HepG2 (cell line): ENCODE results near the gene TEX26. TPM values are rescaled to one million over a fixed set of nuclear protein-coding genes. Genes with fewer than 3 reads are reported as not detected.

Experiments
- ATAC-seq: fragments of 200-7000 bp; cut with Tn5 transposase; 3 replicates; pipeline ENCODE4 v1.9.1; 2020; ENCODE audit warnings: mild to moderate bottlenecking, moderate library complexity
- BruUV-seq: library from RNA; stranded (reverse); fragments of 400-500 nt; replicated peaks from 2 replicates; lab custom pipeline; 2021; lab: Mats Ljungman, UMichigan
- CTCF ChIA-PET: fragments of 300-600 bp; formaldehyde crosslinking; extraction: SDS; loops from one replicate; lab custom pipeline; 2021; ENCODE audit warnings: low total read pairs, inconsistent platforms, low intra/inter-chr PET ratio; lab: Yijun Ruan, JAX
- POLR2A ChIA-PET: fragments of 350-600 bp; sonication (Branson Sonifier 250); formaldehyde crosslinking; loops from one replicate; lab custom pipeline; 2020; ENCODE audit warnings: antibody characterized with exemption, inconsistent platforms; lab: Yijun Ruan, JAX
- DNase-seq: peaks from one replicate; pipeline ENCODE4 v3.0.0-alpha.2; 2015; ENCODE audit warnings: low spot score
- FAIRE-seq: peaks from 3 replicates; lab custom pipeline; 2011; peaks lifted over from hg19 to GRCh38; lab: Jason Lieb, UNC
- H2AFZ ChIP-seq: one replicate; pipeline ENCODE4 v1.6.1; 2011; ENCODE audit warnings: low read length, inconsistent platforms
- H3K27ac ChIP-seq: fragments of 300-600 bp; 3 replicates; pipeline ENCODE4 v1.8.0; 2011; ENCODE audit warnings: mixed run types, mild to moderate bottlenecking, mixed read lengths, low read length, inconsistent platforms; ENCODE audit not compliant: insufficient read depth; ENCODE audit errors: extremely low read length
- H3K27me3 ChIP-seq, 2 experiments: fragments of 200-600 bp in 1 of 2; 2 replicates in 1 of 2; 3 replicates in 1 of 2; pipeline versions ENCODE4 v1.6.0 to v1.8.0; 2011; ENCODE audit warnings: low read length in 2 of 2, mild to moderate bottlenecking in 2 of 2, moderate library complexity in 2 of 2, inconsistent platforms in 1 of 2; ENCODE audit not compliant: insufficient read depth in 2 of 2, control insufficient read depth in 1 of 2
- H3K36me3 ChIP-seq, 2 experiments: fragments of 200-600 bp in 1 of 2; replicated peaks in 1 of 2; 2 replicates in 1 of 2; 3 replicates in 1 of 2; pipeline versions ENCODE4 v1.5.1 to v1.8.0; 2011; ENCODE audit warnings: low read length in 2 of 2, inconsistent platforms in 1 of 2; ENCODE audit not compliant: insufficient read depth in 2 of 2, control insufficient read depth in 1 of 2
- H3K4me1 ChIP-seq: 2 replicates; pipeline ENCODE4 v1.5.1; 2012; ENCODE audit warnings: low read length, inconsistent platforms; ENCODE audit not compliant: insufficient read depth
- H3K4me2 ChIP-seq: 2 replicates; pipeline ENCODE4 v1.6.0; 2011; ENCODE audit warnings: low read depth, low read length, inconsistent platforms
- H3K4me3 ChIP-seq, 3 experiments: fragments of 200-600 bp in 1 of 3; sonication (generic), shearing (Covaris generic) in 1 of 3; replicated peaks in 1 of 3; 2 replicates each; pipeline ENCODE4 v1.5.1; 2011 to 2016; ENCODE audit warnings: low read length in 3 of 3, inconsistent platforms in 2 of 3, low read depth in 2 of 3, mild to moderate bottlenecking in 2 of 3, control low read depth in 1 of 3, mixed read lengths in 1 of 3; ENCODE audit not compliant: insufficient read depth in 1 of 3
- H3K79me2 ChIP-seq: one replicate; pipeline ENCODE4 v1.6.1; 2011; ENCODE audit warnings: low read length, inconsistent platforms; ENCODE audit not compliant: insufficient read depth
- H3K9ac ChIP-seq: 2 replicates; pipeline ENCODE4 v1.6.0; 2011; ENCODE audit warnings: mild to moderate bottlenecking, low read depth, low read length, inconsistent platforms; ENCODE audit not compliant: insufficient read depth
- H3K9me3 ChIP-seq: 2 replicates; pipeline ENCODE4 v1.5.1; 2012; ENCODE audit warnings: mild to moderate bottlenecking, low read length
- H4K20me1 ChIP-seq: 2 replicates; pipeline ENCODE4 v1.6.0; 2011; ENCODE audit warnings: inconsistent platforms, mild to moderate bottlenecking, low read length, moderate library complexity; ENCODE audit not compliant: insufficient read depth
- ATF5 ChIP-seq: sonication (generic); formaldehyde crosslinking; IDR thresholded peaks from 2 replicates; pipeline ENCODE4 v1.4.0; 2020; ENCODE audit warnings: mild to moderate bottlenecking, low read depth, missing genetic modification reagents
- ELF1 ChIP-seq: sonication (generic); formaldehyde crosslinking; IDR thresholded peaks from 2 replicates; pipeline ENCODE4 v1.4.0; 2020; ENCODE audit warnings: missing genetic modification reagents
- ELF3 ChIP-seq: IDR thresholded peaks from 2 replicates; pipeline ENCODE4 v1.6.1; 2016; ENCODE audit warnings: missing genetic modification reagents, missing compliant biosample characterization
- HMGA1 ChIP-seq: sonication (generic); formaldehyde crosslinking; conservative IDR thresholded peaks from 2 replicates; pipeline ENCODE4 v1.4.0; 2020; ENCODE audit warnings: missing genetic modification reagents
- POLR2AphosphoS2 ChIP-seq: IDR thresholded peaks from 2 replicates; pipeline ENCODE4 v1.6.1; 2011; ENCODE audit warnings: low read depth, low read length, improper control_type of control experiment
- RXRA ChIP-seq: sonication (generic); formaldehyde crosslinking; IDR thresholded peaks from 2 replicates; pipeline ENCODE4 v1.5.1; 2020; ENCODE audit warnings: missing genetic modification reagents
- SCMH1 ChIP-seq: sonication (generic); formaldehyde crosslinking; IDR thresholded peaks from 2 replicates; pipeline ENCODE4 v1.9.0; 2021; ENCODE audit warnings: missing genetic modification reagents, mild to moderate bottlenecking, borderline replicate concordance
- YEATS4 ChIP-seq: sonication (generic); formaldehyde crosslinking; IDR thresholded peaks from 2 replicates; pipeline ENCODE4 v1.4.0; 2020; ENCODE audit warnings: missing genetic modification reagents, borderline replicate concordance
- ZBTB38 ChIP-seq: sonication (generic); formaldehyde crosslinking; IDR thresholded peaks from 2 replicates; pipeline ENCODE4 v1.5.1; 2020; ENCODE audit warnings: mild to moderate bottlenecking, missing genetic modification reagents
- ZKSCAN1 ChIP-seq: fragments of 150-350 bp; IDR thresholded peaks from 2 replicates; pipeline ENCODE4 v1.6.1; 2014; ENCODE audit warnings: low read length
- ZNF326 ChIP-seq: sonication (generic); formaldehyde crosslinking; IDR thresholded peaks from 2 replicates; pipeline ENCODE4 v1.4.0; 2020; ENCODE audit warnings: missing genetic modification reagents, borderline replicate concordance
- ZZZ3 ChIP-seq: sonication (generic); formaldehyde crosslinking; IDR thresholded peaks from 2 replicates; pipeline ENCODE4 v1.4.0; 2020; ENCODE audit warnings: missing genetic modification reagents, mild to moderate bottlenecking, borderline replicate concordance
- WGBS: methylation state at CpG from one replicate; pipeline ENCODE4 v1.1.6; 2017; ENCODE audit warnings: low lambda C conversion rate; 5-methylcytosine and 5-hydroxymethylcytosine counted together
- in situ Hi-C: cut with HindIII; loops from 2 replicates; pipeline ENCODE4 v1.10.0; 2017; ENCODE audit warnings: low pct_unique_long_range_greater_than_20kb; ENCODE audit not compliant: extremely low pct_ligation_motif_present
- intact Hi-C: fragments of 100-400 bp; cut with micrococcal nuclease; formaldehyde crosslinking; loops from one replicate; pipeline ENCODE4 v1.10.0; 2022; ENCODE audit not compliant: unreplicated experiment
- polyA plus RNA-seq, 8 experiments: library from polyadenylated mRNA; depleted of rRNA in 3 of 8; stranded (reverse) in 7 of 8; unstranded in 1 of 8; fragments of >200 nt; fragmentation: Illumina TruSeq in 4 of 8; extraction: Trizol in 4 of 8; gene quantifications; 2 replicates each; pipeline versions ENCODE4 v1.2.1 to v1.2.3, GENCODE V29; 2011 to 2016; ENCODE audit warnings: low read depth in 4 of 8, missing spikeins in 1 of 8, mixed read lengths in 1 of 8; ENCODE audit not compliant: insufficient read depth in 1 of 8
- total RNA-seq, 5 experiments: library from RNA; depleted of rRNA; stranded (reverse); fragments of >200 nt; fragmentation: Illumina TruSeq; extraction: Trizol; gene quantifications; 2 replicates each; pipeline ENCODE4 v1.2.3, GENCODE V29; 2016; ENCODE audit warnings: low read depth in 1 of 5
- TF ChIP-seq, protein P1 (sequence below): sonication (generic); formaldehyde crosslinking; IDR thresholded peaks from 2 replicates; pipeline ENCODE4 v1.8.1; 2023; ENCODE audit warnings: mild to moderate bottlenecking, missing genetic modification reagents
- TF ChIP-seq, protein P2 (sequence below): sonication (generic); formaldehyde crosslinking; IDR thresholded peaks from 2 replicates; pipeline ENCODE4 v1.5.0; 2020; ENCODE audit warnings: mild to moderate bottlenecking, missing genetic modification reagents, moderate library complexity

The TEX26 gene
- total and polyA plus RNA-seq, 2 of the 13 experiments (the other 11 are each of a cell fraction or from before 2014, with no cell fraction given): not detected

DNA sequence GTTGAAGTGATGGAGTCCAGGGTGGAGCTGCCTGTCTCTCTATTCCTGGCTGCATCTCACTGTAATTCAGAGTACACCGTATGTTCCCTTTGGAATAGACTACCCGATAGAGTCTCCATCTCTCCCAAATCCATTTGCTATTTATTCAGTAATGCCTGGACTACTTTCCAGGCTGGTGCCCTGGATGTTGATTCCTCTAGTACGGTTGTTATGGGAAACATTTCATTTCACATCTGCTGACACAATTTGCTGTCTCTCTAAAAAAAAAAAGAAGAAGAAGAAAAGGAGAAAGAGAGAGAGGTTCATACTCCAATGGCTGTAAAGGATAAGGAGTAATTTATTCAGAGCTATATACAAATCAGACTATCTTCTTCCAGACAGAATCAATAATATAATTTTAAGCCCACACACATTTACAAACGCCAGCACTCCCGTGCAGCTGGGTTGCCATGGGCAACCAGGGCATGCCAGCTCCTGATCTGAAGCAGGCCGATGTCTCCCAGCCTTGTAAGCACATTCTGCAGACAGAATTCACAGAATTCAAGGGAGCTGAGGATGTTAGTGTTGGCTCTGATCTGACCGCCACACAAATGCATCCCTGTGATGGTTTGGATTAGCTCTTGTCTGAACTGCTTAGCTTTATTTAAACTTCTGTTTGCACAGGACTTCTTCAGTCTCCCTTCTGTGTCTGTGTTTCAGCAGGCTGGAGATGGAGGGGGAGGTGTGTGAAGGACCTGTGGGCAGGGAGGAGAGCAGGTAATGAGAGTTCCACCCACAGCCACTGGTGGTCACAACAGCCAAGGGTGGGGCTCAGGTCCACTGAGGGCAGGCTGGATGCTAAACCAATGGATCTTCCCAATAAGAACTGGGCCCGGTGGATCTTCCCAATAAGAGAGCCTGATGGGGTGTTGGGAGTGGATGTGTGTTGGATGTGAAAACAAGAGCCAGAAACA is 66.0 kb downstream of the TEX26 start:
- Histone ChIP-seq H2AFZ (no peak overlapping the region), H3K27ac (no peak overlapping the region), H3K4me3 (no peak overlapping the region), H4K20me1 (no peaks in the 10 kb centered on the region), H3K36me3 (no peaks in the 10 kb centered on the region), H3K9me3 (no peaks in the 10 kb centered on the region), H3K4me1 (0 out of 2 replicates have a peak, but pooled peaks cover 7% of the 10 kb centered on the region), H3K9ac (no peak overlapping the region), H3K27me3 (no peaks in the 10 kb centered on the region; a peak in 1 of 5 replicates), H3K4me2 (no peak overlapping the region), H3K79me2 (no peaks in the 10 kb centered on the region)
- ATAC-seq (no peak), FAIRE-seq (no peak), DNase-seq (no peak)
- BruUV-seq: no TSS peak
- 19% methylated on average over 8 of the region's 8 CpGs for WGBS
- TF ChIP-seq ELF1 (no peak), HMGA1 (CRISPR knock-in tag) (no peak), POLR2AphosphoS2 (no peak), ZZZ3 (CRISPR knock-in tag) (no peak), ZKSCAN1 (no peak), ZNF326 (no peak), YEATS4 (CRISPR knock-in tag) (no peak), SCMH1 (no peak), ATF5 (no peak), ZBTB38 (CRISPR knock-in tag) (no peak), RXRA (CRISPR knock-in tag) (no peak), ELF3 (CRISPR knock-in tag) (no peak)
- TF ChIP-seq, protein P1, sequence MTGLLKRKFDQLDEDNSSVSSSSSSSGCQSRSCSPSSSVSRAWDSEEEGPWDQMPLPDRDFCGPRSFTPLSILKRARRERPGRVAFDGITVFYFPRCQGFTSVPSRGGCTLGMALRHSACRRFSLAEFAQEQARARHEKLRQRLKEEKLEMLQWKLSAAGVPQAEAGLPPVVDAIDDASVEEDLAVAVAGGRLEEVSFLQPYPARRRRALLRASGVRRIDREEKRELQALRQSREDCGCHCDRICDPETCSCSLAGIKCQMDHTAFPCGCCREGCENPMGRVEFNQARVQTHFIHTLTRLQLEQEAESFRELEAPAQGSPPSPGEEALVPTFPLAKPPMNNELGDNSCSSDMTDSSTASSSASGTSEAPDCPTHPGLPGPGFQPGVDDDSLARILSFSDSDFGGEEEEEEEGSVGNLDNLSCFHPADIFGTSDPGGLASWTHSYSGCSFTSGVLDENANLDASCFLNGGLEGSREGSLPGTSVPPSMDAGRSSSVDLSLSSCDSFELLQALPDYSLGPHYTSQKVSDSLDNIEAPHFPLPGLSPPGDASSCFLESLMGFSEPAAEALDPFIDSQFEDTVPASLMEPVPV (CRISPR knock-in tag): no peak
- TF ChIP-seq, protein P2, sequence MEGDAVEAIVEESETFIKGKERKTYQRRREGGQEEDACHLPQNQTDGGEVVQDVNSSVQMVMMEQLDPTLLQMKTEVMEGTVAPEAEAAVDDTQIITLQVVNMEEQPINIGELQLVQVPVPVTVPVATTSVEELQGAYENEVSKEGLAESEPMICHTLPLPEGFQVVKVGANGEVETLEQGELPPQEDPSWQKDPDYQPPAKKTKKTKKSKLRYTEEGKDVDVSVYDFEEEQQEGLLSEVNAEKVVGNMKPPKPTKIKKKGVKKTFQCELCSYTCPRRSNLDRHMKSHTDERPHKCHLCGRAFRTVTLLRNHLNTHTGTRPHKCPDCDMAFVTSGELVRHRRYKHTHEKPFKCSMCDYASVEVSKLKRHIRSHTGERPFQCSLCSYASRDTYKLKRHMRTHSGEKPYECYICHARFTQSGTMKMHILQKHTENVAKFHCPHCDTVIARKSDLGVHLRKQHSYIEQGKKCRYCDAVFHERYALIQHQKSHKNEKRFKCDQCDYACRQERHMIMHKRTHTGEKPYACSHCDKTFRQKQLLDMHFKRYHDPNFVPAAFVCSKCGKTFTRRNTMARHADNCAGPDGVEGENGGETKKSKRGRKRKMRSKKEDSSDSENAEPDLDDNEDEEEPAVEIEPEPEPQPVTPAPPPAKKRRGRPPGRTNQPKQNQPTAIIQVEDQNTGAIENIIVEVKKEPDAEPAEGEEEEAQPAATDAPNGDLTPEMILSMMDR (CRISPR knock-in tag): no peak
- in situ Hi-C loops: no loop called here
- intact Hi-C loops: no loop called here
- ChIA-PET CTCF (no interaction called here), POLR2A (no interaction called here)
